Measurements from ENCODE around the gene TIGD4. TPM values are rescaled to one million over a fixed set of nuclear protein-coding genes. Genes with fewer than 3 reads are reported as not detected.
A peak's percentile ranks its signal among the peaks of the same experiment; 100 is the strongest.

The TIGD4 gene
- 0.47 TPM for polyA plus RNA-seq (2012; ENCODE audit: insufficient read depth, insufficient read length)

- peak within 1 kb of the TSS; percentile 88 for H3K4me3 ChIP-seq (ENCODE audit: low read length)
- DNase-seq (ENCODE audit: low read depth, low spot score) = peak; percentile 93
Observed at GRCh38 chr4:152779513-152780266, at the start of gene TIGD4, which contains the start of gene ARFIP1. TIGD4 (minus strand) TSS chr4:152779730; CDS start chr4:152771004, 8,726 bp downstream. ARFIP1 (plus strand) TSS chr4:152779954; CDS start chr4:152829634, 49,680 bp downstream.

GRCh38 chr4:152828122-152828521 lies 48.6 kb upstream of the TIGD4 start:
- DNase-seq (ENCODE audit: low read depth, low spot score) = no peak
- H3K4me3 ChIP-seq (ENCODE audit: low read length) = no peak overlapping the region

GRCh38 chr4:152825336-152825735 lies 45.8 kb upstream of the TIGD4 start:
- no peak for DNase-seq (ENCODE audit: low read depth, low spot score)
- no peak overlapping the region for H3K4me3 ChIP-seq (ENCODE audit: low read length)

- no peak for DNase-seq (ENCODE audit: low read depth, low spot score)
- no peak overlapping the region for H3K4me3 ChIP-seq (ENCODE audit: low read length)
Observed at GRCh38 chr4:152824561-152824960, 45.0 kb upstream of the TIGD4 start.

- no peak for DNase-seq (ENCODE audit: low read depth, low spot score)
- no peak overlapping the region for H3K4me3 ChIP-seq (ENCODE audit: low read length)
Observed at GRCh38 chr4:152822323-152822722, 42.8 kb upstream of the TIGD4 start.

- no peak for DNase-seq (ENCODE audit: low read depth, low spot score)
- H3K4me3 ChIP-seq (ENCODE audit: low read length) = no peak overlapping the region
Observed at GRCh38 chr4:152820073-152820472, 40.5 kb upstream of the TIGD4 start.

GRCh38 chr4:152819026-152819645 lies 39.6 kb upstream of the TIGD4 start:
- H3K4me3 ChIP-seq (ENCODE audit: low read length) = no peak overlapping the region
- DNase-seq (ENCODE audit: low read depth, low spot score) = no peak

GRCh38 chr4:152817331-152817730 lies 37.8 kb upstream of the TIGD4 start:
- H3K4me3 ChIP-seq (ENCODE audit: low read length) = no peak overlapping the region
- no peak for DNase-seq (ENCODE audit: low read depth, low spot score)

- no peak overlapping the region for H3K4me3 ChIP-seq (ENCODE audit: low read length)
- DNase-seq (ENCODE audit: low read depth, low spot score) = no peak
Observed at GRCh38 chr4:152815078-152815477, 35.5 kb upstream of the TIGD4 start.

GRCh38 chr4:152810715-152811287 lies 31.3 kb upstream of the TIGD4 start:
- H3K4me3 ChIP-seq (ENCODE audit: low read length) = no peak overlapping the region
- DNase-seq (ENCODE audit: low read depth, low spot score) = no peak

GRCh38 chr4:152808670-152809069 lies 29.1 kb upstream of the TIGD4 start:
- DNase-seq (ENCODE audit: low read depth, low spot score) = no peak
- no peak overlapping the region for H3K4me3 ChIP-seq (ENCODE audit: low read length)

- H3K4me3 ChIP-seq (ENCODE audit: low read length) = no peak overlapping the region
- peak; percentile 23 for DNase-seq (ENCODE audit: low read depth, low spot score)
Observed at GRCh38 chr4:152807294-152807829, 27.8 kb upstream of the TIGD4 start.

- H3K4me3 ChIP-seq (ENCODE audit: low read length) = no peak overlapping the region
Observed at GRCh38 chr4:152806501-152807125, 27.1 kb upstream of the TIGD4 start.

GRCh38 chr4:152805818-152806217 lies 26.3 kb upstream of the TIGD4 start:
- no peak for DNase-seq (ENCODE audit: low read depth, low spot score)
- H3K4me3 ChIP-seq (ENCODE audit: low read length) = no peak overlapping the region

More at GRCh38 chr4:152806501-152807125, 27.1 kb upstream of the TIGD4 start:
- no peak for DNase-seq (ENCODE audit: low read depth, low spot score)

GRCh38 chr4:152805071-152805650 lies 25.6 kb upstream of the TIGD4 start:
- DNase-seq (ENCODE audit: low read depth, low spot score) = no peak
- no peak overlapping the region for H3K4me3 ChIP-seq (ENCODE audit: low read length)

GRCh38 chr4:152803541-152803940 lies 24.0 kb upstream of the TIGD4 start:
- DNase-seq (ENCODE audit: low read depth, low spot score) = no peak
- H3K4me3 ChIP-seq (ENCODE audit: low read length) = no peak overlapping the region

- no peak overlapping the region for H3K4me3 ChIP-seq (ENCODE audit: low read length)
- DNase-seq (ENCODE audit: low read depth, low spot score) = no peak
Observed at GRCh38 chr4:152795891-152796290, 16.4 kb upstream of the TIGD4 start.

GRCh38 chr4:152786627-152787026 lies 7.1 kb upstream of the TIGD4 start:
- no peak for DNase-seq (ENCODE audit: low read depth, low spot score)
- H3K4me3 ChIP-seq (ENCODE audit: low read length) = no peak overlapping the region
